HepG2 (cell line): ENCODE data around the gene MTHFD1L. TPM values are rescaled to one million over a fixed set of nuclear protein-coding genes. Genes with fewer than 3 reads are reported as not detected.

ENCODE experiments used
- ATAC-seq: fragments of 200-7000 bp; cut with Tn5 transposase; 3 replicates; pipeline ENCODE4 v1.9.1; 2020; ENCODE audit warnings: mild to moderate bottlenecking, moderate library complexity
- BruUV-seq: library from RNA; stranded (reverse); fragments of 400-500 nt; replicated peaks from 2 replicates; lab custom pipeline; 2021; lab: Mats Ljungman, UMichigan
- CTCF ChIA-PET: fragments of 300-600 bp; formaldehyde crosslinking; extraction: SDS; loops from one replicate; lab custom pipeline; 2021; ENCODE audit warnings: low total read pairs, inconsistent platforms, low intra/inter-chr PET ratio; lab: Yijun Ruan, JAX
- POLR2A ChIA-PET: fragments of 350-600 bp; sonication (Branson Sonifier 250); formaldehyde crosslinking; loops from one replicate; lab custom pipeline; 2020; ENCODE audit warnings: antibody characterized with exemption, inconsistent platforms; lab: Yijun Ruan, JAX
- DNase-seq: peaks from one replicate; pipeline ENCODE4 v3.0.0-alpha.2; 2015; ENCODE audit warnings: low spot score
- FAIRE-seq: peaks from 3 replicates; lab custom pipeline; 2011; peaks lifted over from hg19 to GRCh38; lab: Jason Lieb, UNC
- H2AFZ ChIP-seq: one replicate; pipeline ENCODE4 v1.6.1; 2011; ENCODE audit warnings: low read length, inconsistent platforms
- H3K27ac ChIP-seq: fragments of 300-600 bp; 3 replicates; pipeline ENCODE4 v1.8.0; 2011; ENCODE audit warnings: mixed run types, mild to moderate bottlenecking, mixed read lengths, low read length, inconsistent platforms; ENCODE audit not compliant: insufficient read depth; ENCODE audit errors: extremely low read length
- H3K27me3 ChIP-seq, 2 experiments: fragments of 200-600 bp in 1 of 2; 2 replicates in 1 of 2; 3 replicates in 1 of 2; pipeline versions ENCODE4 v1.6.0 to v1.8.0; 2011; ENCODE audit warnings: low read length in 2 of 2, mild to moderate bottlenecking in 2 of 2, moderate library complexity in 2 of 2, inconsistent platforms in 1 of 2; ENCODE audit not compliant: insufficient read depth in 2 of 2, control insufficient read depth in 1 of 2
- H3K36me3 ChIP-seq, 2 experiments: fragments of 200-600 bp in 1 of 2; replicated peaks in 1 of 2; 2 replicates in 1 of 2; 3 replicates in 1 of 2; pipeline versions ENCODE4 v1.5.1 to v1.8.0; 2011; ENCODE audit warnings: low read length in 2 of 2, inconsistent platforms in 1 of 2; ENCODE audit not compliant: insufficient read depth in 2 of 2, control insufficient read depth in 1 of 2
- H3K4me1 ChIP-seq: 2 replicates; pipeline ENCODE4 v1.5.1; 2012; ENCODE audit warnings: low read length, inconsistent platforms; ENCODE audit not compliant: insufficient read depth
- H3K4me2 ChIP-seq: 2 replicates; pipeline ENCODE4 v1.6.0; 2011; ENCODE audit warnings: low read depth, low read length, inconsistent platforms
- H3K4me3 ChIP-seq, 3 experiments: fragments of 200-600 bp in 1 of 3; sonication (generic), shearing (Covaris generic) in 1 of 3; replicated peaks in 1 of 3; 2 replicates each; pipeline ENCODE4 v1.5.1; 2011 to 2016; ENCODE audit warnings: low read length in 3 of 3, inconsistent platforms in 2 of 3, low read depth in 2 of 3, mild to moderate bottlenecking in 2 of 3, control low read depth in 1 of 3, mixed read lengths in 1 of 3; ENCODE audit not compliant: insufficient read depth in 1 of 3
- H3K79me2 ChIP-seq: one replicate; pipeline ENCODE4 v1.6.1; 2011; ENCODE audit warnings: low read length, inconsistent platforms; ENCODE audit not compliant: insufficient read depth
- H3K9ac ChIP-seq: 2 replicates; pipeline ENCODE4 v1.6.0; 2011; ENCODE audit warnings: mild to moderate bottlenecking, low read depth, low read length, inconsistent platforms; ENCODE audit not compliant: insufficient read depth
- H3K9me3 ChIP-seq: 2 replicates; pipeline ENCODE4 v1.5.1; 2012; ENCODE audit warnings: mild to moderate bottlenecking, low read length
- H4K20me1 ChIP-seq: 2 replicates; pipeline ENCODE4 v1.6.0; 2011; ENCODE audit warnings: inconsistent platforms, mild to moderate bottlenecking, low read length, moderate library complexity; ENCODE audit not compliant: insufficient read depth
- ATF7-NPFF ChIP-seq: sonication (generic); formaldehyde crosslinking; IDR thresholded peaks from 2 replicates; pipeline ENCODE4 v1.8.1; 2023; ENCODE audit warnings: mild to moderate bottlenecking, low read depth, missing genetic modification reagents, moderate library complexity
- FOXJ3 ChIP-seq: sonication (generic); formaldehyde crosslinking; IDR thresholded peaks from 2 replicates; pipeline ENCODE4 v1.4.0; 2020; ENCODE audit warnings: missing genetic modification reagents, mild to moderate bottlenecking, borderline replicate concordance
- HOMEZ ChIP-seq: IDR thresholded peaks from 2 replicates; pipeline ENCODE4 v1.6.1; 2016; ENCODE audit warnings: low read depth
- HOXD1 ChIP-seq: sonication (generic); formaldehyde crosslinking; IDR thresholded peaks from 2 replicates; pipeline ENCODE4 v1.5.0; 2020; ENCODE audit warnings: missing genetic modification reagents
- KAT2B ChIP-seq: fragments of 150-350 bp; IDR thresholded peaks from 2 replicates; pipeline ENCODE4 v1.6.1; 2014; ENCODE audit warnings: low read depth, low read length, borderline replicate concordance
- KDM5A ChIP-seq: fragments of 200-600 bp; sonication (generic); IDR thresholded peaks from 2 replicates; pipeline ENCODE4 v1.7.0; 2018; ENCODE audit warnings: antibody characterized with exemption, mild to moderate bottlenecking, low read length, borderline replicate concordance
- NPAS2 ChIP-seq: sonication (generic); formaldehyde crosslinking; IDR thresholded peaks from 2 replicates; pipeline ENCODE4 v1.8.0; 2022; ENCODE audit warnings: mild to moderate bottlenecking, missing genetic modification reagents, borderline replicate concordance
- SIN3B ChIP-seq: fragments of 150-350 bp; IDR thresholded peaks from 2 replicates; pipeline ENCODE4 v1.6.1; 2014; ENCODE audit warnings: low read length
- ZMYM4 ChIP-seq: sonication (generic); formaldehyde crosslinking; IDR thresholded peaks from 2 replicates; pipeline ENCODE4 v1.8.1; 2023; ENCODE audit warnings: mild to moderate bottlenecking, missing genetic modification reagents
- ZNF180 ChIP-seq: sonication (generic); formaldehyde crosslinking; IDR thresholded peaks from 2 replicates; pipeline ENCODE4 v1.4.0; 2020; ENCODE audit warnings: low read depth, missing genetic modification reagents, borderline replicate concordance
- ZNF275 ChIP-seq: sonication (generic); formaldehyde crosslinking; IDR thresholded peaks from 2 replicates; pipeline ENCODE4 v1.8.0; 2022; ENCODE audit warnings: missing genetic modification reagents, mild to moderate bottlenecking, inconsistent platforms, borderline replicate concordance
- ZNF292 ChIP-seq: sonication (generic); formaldehyde crosslinking; IDR thresholded peaks from 2 replicates; pipeline ENCODE4 v1.8.1; 2022; ENCODE audit warnings: mild to moderate bottlenecking, low read depth, missing genetic modification reagents, borderline replicate concordance
- ZNF549 ChIP-seq: sonication (generic); formaldehyde crosslinking; IDR thresholded peaks from 2 replicates; pipeline ENCODE4 v1.5.0; 2020; ENCODE audit warnings: missing genetic modification reagents
- ZNF552 ChIP-seq: sonication (generic); formaldehyde crosslinking; IDR thresholded peaks from 2 replicates; pipeline ENCODE4 v1.9.0; 2022; ENCODE audit warnings: missing genetic modification reagents, mild to moderate bottlenecking, borderline replicate concordance
- ZNF563 ChIP-seq: sonication (generic); formaldehyde crosslinking; IDR thresholded peaks from 2 replicates; pipeline ENCODE4 v1.8.0; 2022; ENCODE audit warnings: mild to moderate bottlenecking, moderate library complexity, missing genetic modification reagents
- ZNF576 ChIP-seq: sonication (generic); formaldehyde crosslinking; IDR thresholded peaks from 2 replicates; pipeline ENCODE4 v1.4.0; 2020; ENCODE audit warnings: mild to moderate bottlenecking, missing genetic modification reagents
- ZNF724P ChIP-seq: sonication (generic); formaldehyde crosslinking; IDR thresholded peaks from 2 replicates; pipeline ENCODE4 v1.8.0; 2022; ENCODE audit warnings: missing genetic modification reagents, borderline replicate concordance
- ZNF792 ChIP-seq: IDR thresholded peaks from 2 replicates; pipeline ENCODE4 v1.6.1; 2016
- WGBS: methylation state at CpG from one replicate; pipeline ENCODE4 v1.1.6; 2017; ENCODE audit warnings: low lambda C conversion rate; 5-methylcytosine and 5-hydroxymethylcytosine counted together
- in situ Hi-C: cut with HindIII; loops from 2 replicates; pipeline ENCODE4 v1.10.0; 2017; ENCODE audit warnings: low pct_unique_long_range_greater_than_20kb; ENCODE audit not compliant: extremely low pct_ligation_motif_present
- intact Hi-C: fragments of 100-400 bp; cut with micrococcal nuclease; formaldehyde crosslinking; loops from one replicate; pipeline ENCODE4 v1.10.0; 2022; ENCODE audit not compliant: unreplicated experiment
- polyA plus RNA-seq, 8 experiments: library from polyadenylated mRNA; depleted of rRNA in 3 of 8; stranded (reverse) in 7 of 8; unstranded in 1 of 8; fragments of >200 nt; fragmentation: Illumina TruSeq in 4 of 8; extraction: Trizol in 4 of 8; gene quantifications; 2 replicates each; pipeline versions ENCODE4 v1.2.1 to v1.2.3, GENCODE V29; 2011 to 2016; ENCODE audit warnings: low read depth in 4 of 8, missing spikeins in 1 of 8, mixed read lengths in 1 of 8; ENCODE audit not compliant: insufficient read depth in 1 of 8
- total RNA-seq, 5 experiments: library from RNA; depleted of rRNA; stranded (reverse); fragments of >200 nt; fragmentation: Illumina TruSeq; extraction: Trizol; gene quantifications; 2 replicates each; pipeline ENCODE4 v1.2.3, GENCODE V29; 2016; ENCODE audit warnings: low read depth in 1 of 5

Gene MTHFD1L
- total and polyA plus RNA-seq, 2 of the 13 experiments (the other 11 are each of a cell fraction or from before 2014, with no cell fraction given) = 24.0 to 39.6 TPM

- H3K4me2 ChIP-seq = no peak overlapping the region
- peaks cover 38% of the 10 kb centered on the region for H3K4me1 ChIP-seq
- H3K9ac ChIP-seq = no peak overlapping the region
- no TSS peak for BruUV-seq
- H3K36me3 ChIP-seq = peaks cover 4 to 12% of the 10 kb centered on the region in 2 experiments
- ATAC-seq (no peak), FAIRE-seq (no peak), DNase-seq (no peak)
- H3K4me3 ChIP-seq = no peak overlapping the region
- no peak overlapping the region for H3K27ac ChIP-seq
- intact Hi-C loops = no loop called here
- no peaks in the 10 kb centered on the region for H3K79me2 ChIP-seq
- ChIA-PET POLR2A (no interaction called here), CTCF (no interaction called here)
- H2AFZ ChIP-seq = no peak overlapping the region
- no peaks in the 10 kb centered on the region for H3K9me3 ChIP-seq
- H3K27me3 ChIP-seq = no peaks in the 10 kb centered on the region
- TF ChIP-seq ZNF549 (no peak), KDM5A (no peak), ZNF292 (CRISPR knock-in tag) (no peak), ZNF563 (no peak), ZNF576 (CRISPR knock-in tag) (no peak), ZNF792 (CRISPR knock-in tag) (no peak), ATF7-NPFF (CRISPR knock-in tag) (no peak), NPAS2 (CRISPR knock-in tag) (no peak), HOXD1 (no peak), ZNF180 (CRISPR knock-in tag) (no peak)
- WGBS = 100% methylated on average over 4 of the region's 4 CpGs
- H4K20me1 ChIP-seq = no peaks in the 10 kb centered on the region
- in situ Hi-C loops = no loop called here
Measured at GRCh38 chr6:151098166-151098565, 232.7 kb downstream of the MTHFD1L start.

- no TSS peak for BruUV-seq
- no peak for FAIRE-seq
- TF ChIP-seq ZNF552 = no peak
- TF ChIP-seq ZNF275 (CRISPR knock-in tag) = no peak
- TF ChIP-seq KAT2B = no peak
- TF ChIP-seq SIN3B = no peak
- no peak for TF ChIP-seq ZMYM4 (CRISPR knock-in tag)
- no peak for TF ChIP-seq FOXJ3 (CRISPR knock-in tag)
- no peak for TF ChIP-seq ZNF724P (CRISPR knock-in tag)
- TF ChIP-seq HOMEZ = no peak
Measured at GRCh38 chr6:151100326-151100725, 234.8 kb downstream of the MTHFD1L start.

More at GRCh38 chr6:151100326-151100725, 234.8 kb downstream of the MTHFD1L start:
- H3K4me2 ChIP-seq = no peak overlapping the region
- peaks cover 30% of the 10 kb centered on the region for H3K4me1 ChIP-seq
- no peaks in the 10 kb centered on the region for H4K20me1 ChIP-seq
- no peak overlapping the region for H2AFZ ChIP-seq
- no peaks in the 10 kb centered on the region for H3K27me3 ChIP-seq
- H3K27ac ChIP-seq = no peak overlapping the region
- 95% methylated on average over 2 of the region's 2 CpGs for WGBS
- ChIA-PET CTCF (no interaction called here), POLR2A (no interaction called here)
- DNase-seq (no peak), ATAC-seq (no peak)
- intact Hi-C loops (no loop called here), in situ Hi-C loops (no loop called here)
- no peak overlapping the region for H3K4me3 ChIP-seq
- H3K9me3 ChIP-seq = no peaks in the 10 kb centered on the region
- peaks cover 0 to 11% of the 10 kb centered on the region in 2 experiments; a peak in 2 of 5 replicates for H3K36me3 ChIP-seq
- H3K79me2 ChIP-seq = no peaks in the 10 kb centered on the region
- no peak overlapping the region for H3K9ac ChIP-seq
